CD8-positive, alpha-beta memory T cell (primary cell): ENCODE measurements around the gene MYH16. TPM values are rescaled to one million over a fixed set of nuclear protein-coding genes. Genes with fewer than 3 reads are reported as not detected.
"Not testable (repeated sequence)": the region's sequence is repeated elsewhere in the genome, so short reads cannot be mapped to it uniquely, and the experiment has no call there.

Experiments
- CTCF ChIA-PET: fragments of 350-600 bp; sonication (Branson Sonifier 250); formaldehyde crosslinking; loops from one replicate; lab custom pipeline; 2021; ENCODE audit warnings: antibody characterized with exemption; lab: Charles Lee
- POLR2A ChIA-PET: fragments of 350-600 bp; sonication (Branson Sonifier 250); formaldehyde crosslinking; loops from one replicate; lab custom pipeline; 2021; ENCODE audit warnings: antibody characterized with exemption; lab: Charles Lee
- DNase-seq, 5 donors: peaks; one replicate each; pipeline versions ENCODE4 v3.0.0 to v3.0.0-alpha.2; 2020 to 2022; ENCODE audit warnings: mixed read lengths in 1 of 5
- H3K27ac ChIP-seq: one replicate; pipeline ENCODE4 v1.7.0; 2013; ENCODE audit warnings: low read depth, mild to moderate bottlenecking, low read length, moderate library complexity
- H3K27me3 ChIP-seq: 2 replicates; pipeline ENCODE4 v1.7.0; 2013; ENCODE audit warnings: low read length, mild to moderate bottlenecking; ENCODE audit not compliant: insufficient read depth, poor library complexity, severe bottlenecking
- H3K36me3 ChIP-seq: 2 replicates; pipeline ENCODE4 v1.7.0; 2013; ENCODE audit warnings: mild to moderate bottlenecking, low read length, moderate library complexity; ENCODE audit not compliant: insufficient read depth
- H3K4me1 ChIP-seq: 2 replicates; pipeline ENCODE4 v1.7.0; 2013; ENCODE audit warnings: mild to moderate bottlenecking, low read length, moderate library complexity; ENCODE audit not compliant: insufficient read depth
- H3K4me3 ChIP-seq: 2 replicates; pipeline ENCODE4 v1.7.0; 2013; ENCODE audit warnings: mild to moderate bottlenecking, low read length
- H3K9me3 ChIP-seq: 2 replicates; pipeline ENCODE4 v1.7.0; 2013; ENCODE audit warnings: mild to moderate bottlenecking, low read length
- H3K27ac Mint-ChIP-seq, 8 donors: one replicate each; pipeline ENCODE4 v1.8.0; 2020 to 2021; ENCODE audit warnings: mixed read lengths in 8 of 8, mild to moderate bottlenecking in 6 of 8, inconsistent platforms in 3 of 8, moderate library complexity in 3 of 8
- H3K27me3 Mint-ChIP-seq, 2 donors: one replicate each; pipeline ENCODE4 v1.8.0; 2020 to 2021; ENCODE audit warnings: mixed read lengths in 2 of 2, mild to moderate bottlenecking in 1 of 2, moderate library complexity in 1 of 2
- H3K36me3 Mint-ChIP-seq, 3 donors: one replicate each; pipeline ENCODE4 v1.8.0; 2020 to 2021; ENCODE audit warnings: mixed read lengths in 3 of 3, inconsistent platforms in 1 of 3, mild to moderate bottlenecking in 1 of 3
- H3K4me1 Mint-ChIP-seq, 3 donors: one replicate each; pipeline ENCODE4 v1.8.0; 2020 to 2021; ENCODE audit warnings: mixed read lengths in 3 of 3, inconsistent platforms in 1 of 3, mild to moderate bottlenecking in 1 of 3
- H3K4me3 Mint-ChIP-seq, 7 donors: one replicate each; pipeline ENCODE4 v1.8.0; 2020 to 2021; ENCODE audit warnings: mixed read lengths in 7 of 7, mild to moderate bottlenecking in 6 of 7, moderate library complexity in 4 of 7, inconsistent platforms in 2 of 7
- H3K9me3 Mint-ChIP-seq, 5 donors: one replicate each; pipeline ENCODE4 v1.8.0; 2020 to 2022; ENCODE audit warnings: mixed read lengths in 5 of 5, mild to moderate bottlenecking in 3 of 5, moderate library complexity in 2 of 5, inconsistent platforms in 1 of 5
- polyA plus RNA-seq: library from polyadenylated mRNA; unstranded; fragments of 300-500 nt; fragmentation: Illumina TruSeq; gene quantifications from one replicate; pipeline ENCODE4 v1.2.3, GENCODE V29; 2021
- total RNA-seq, 2 experiments: library from RNA; stranded (reverse); gene quantifications; one replicate each; pipeline ENCODE4 v1.2.3, GENCODE V29; 2021

Gene MYH16
- total and polyA plus RNA-seq, 3 experiments from 2014 or later = not detected

- ChIA-PET POLR2A (no interaction called here), CTCF (no interaction called here)
- Mint-ChIP-seq H3K9me3 (peaks cover 0 to 2% (median 0%) of the 10 kb centered on the region in 5 donors), H3K4me3 (no peak overlapping the region), H3K27ac (peak overlapping the region in 1 of 8 donors; percentile 56), H3K27me3 (no peaks in the 10 kb centered on the region), H3K36me3 (peaks cover 9 to 79% (median 23%) of the 10 kb centered on the region in 3 donors), H3K4me1 (peaks cover 0 to 8% (median 4%) of the 10 kb centered on the region in 3 donors)
- H3K4me1 ChIP-seq = no peaks in the 10 kb centered on the region
- no peaks in the 10 kb centered on the region for H3K9me3 ChIP-seq
- no peaks in the 10 kb centered on the region for H3K27me3 ChIP-seq
- no peak overlapping the region for H3K4me3 ChIP-seq
- no peak for DNase-seq
- peaks cover 51% of the 10 kb centered on the region for H3K36me3 ChIP-seq
- H3K27ac ChIP-seq = no peak overlapping the region
Measured at GRCh38 chr7:99344061-99344647, 71.5 kb downstream of the MYH16 start.

GRCh38 chr7:99350641-99351040 lies 78.0 kb downstream of the MYH16 start:
- not testable (repeated sequence) for H3K4me3 Mint-ChIP-seq, H3K9me3 Mint-ChIP-seq, H3K9me3 ChIP-seq, H3K27ac ChIP-seq, H3K4me1 Mint-ChIP-seq, DNase-seq, H3K27me3 Mint-ChIP-seq, H3K4me1 ChIP-seq, H3K4me3 ChIP-seq, H3K27me3 ChIP-seq
- Mint-ChIP-seq H3K36me3 (peaks cover 0 to 71% (median 3%) of the 10 kb centered on the region in 3 donors), H3K27ac (peak overlapping the region in 3 of 8 donors; percentile 17 to 80 (median 65))
- ChIA-PET CTCF (interaction anchor here (1.0 kb wide), 1 partner anchor 9 kb away, joined by 3 read pairs; no protein-coding TSS in a partner anchor), POLR2A (interaction anchor here (0.9 to 1.1 kb wide), 2 partner anchors 9 to 58 kb away, joined by 4 to 5 read pairs; partner anchors contain the start of genes BUD31 and PDAP1)
- peaks cover 45% of the 10 kb centered on the region for H3K36me3 ChIP-seq

GRCh38 chr7:99352247-99352646 lies 79.6 kb downstream of the MYH16 start:
- Histone ChIP-seq H3K27me3 (no peaks in the 10 kb centered on the region), H3K9me3 (no peaks in the 10 kb centered on the region), H3K4me1 (no peaks in the 10 kb centered on the region), H3K36me3 (peaks cover 44% of the 10 kb centered on the region), H3K4me3 (no peak overlapping the region), H3K27ac (no peak overlapping the region)
- H3K9me3 Mint-ChIP-seq = no peaks in the 10 kb centered on the region
- DNase-seq = no peak
- H3K4me1 Mint-ChIP-seq = peaks cover 0 to 2% (median 0%) of the 10 kb centered on the region in 3 donors
- peak overlapping the region in 2 of 8 donors; percentile 33 to 42 for H3K27ac Mint-ChIP-seq
- ChIA-PET POLR2A (interaction anchor here (0.6 to 0.7 kb wide), 2 partner anchors 8 to 47 kb away, joined by 5 read pairs; no protein-coding TSS in a partner anchor), CTCF (interaction anchor here (0.5 to 1.2 kb wide), 3 partner anchors 8 to 64 kb away, joined by 3 to 4 read pairs (median 4); no protein-coding TSS in a partner anchor)
- H3K27me3 Mint-ChIP-seq = no peaks in the 10 kb centered on the region
- peaks cover 0 to 71% (median 4%) of the 10 kb centered on the region in 3 donors for H3K36me3 Mint-ChIP-seq
- no peak overlapping the region for H3K4me3 Mint-ChIP-seq

- Histone ChIP-seq H3K4me3 (no peak overlapping the region), H3K9me3 (no peaks in the 10 kb centered on the region), H3K4me1 (no peaks in the 10 kb centered on the region), H3K36me3 (peaks cover 50% of the 10 kb centered on the region), H3K27me3 (no peaks in the 10 kb centered on the region), H3K27ac (no peak overlapping the region)
- DNase-seq = no peak
- no peak overlapping the region for H3K4me3 Mint-ChIP-seq
- CTCF ChIA-PET = no interaction called here
- no peaks in the 10 kb centered on the region for H3K9me3 Mint-ChIP-seq
- peaks cover 0 to 71% (median 9%) of the 10 kb centered on the region in 3 donors for H3K36me3 Mint-ChIP-seq
- no peak overlapping the region for H3K27ac Mint-ChIP-seq
- peaks cover 0 to 2% (median 0%) of the 10 kb centered on the region in 3 donors for H3K4me1 Mint-ChIP-seq
- POLR2A ChIA-PET = no interaction called here
- H3K27me3 Mint-ChIP-seq = no peaks in the 10 kb centered on the region
Measured at GRCh38 chr7:99355098-99355497, 82.5 kb downstream of the MYH16 start.

- peak overlapping the region in 6 of 8 donors; percentile 3 to 66 (median 48) for H3K27ac Mint-ChIP-seq
- CTCF ChIA-PET = interaction anchor here (0.7 kb wide), 1 partner anchor 10 kb away, joined by 3 read pairs; no protein-coding TSS in a partner anchor
- H3K27me3 Mint-ChIP-seq = no peaks in the 10 kb centered on the region
- H3K9me3 Mint-ChIP-seq = no peaks in the 10 kb centered on the region
- H3K36me3 ChIP-seq = peaks cover 48% of the 10 kb centered on the region
- no peak overlapping the region for H3K4me3 ChIP-seq
- H3K27ac ChIP-seq = no peak overlapping the region
- no peak for DNase-seq
- H3K4me1 Mint-ChIP-seq = no peaks in the 10 kb centered on the region
- H3K4me3 Mint-ChIP-seq = no peak overlapping the region
- no peaks in the 10 kb centered on the region for H3K4me1 ChIP-seq
- POLR2A ChIA-PET = interaction anchor here (0.6 kb wide), 1 partner anchor 29 kb away, joined by 4 read pairs; no protein-coding TSS in a partner anchor
- H3K27me3 ChIP-seq = no peaks in the 10 kb centered on the region
- no peaks in the 10 kb centered on the region for H3K9me3 ChIP-seq
- peaks cover 0 to 69% (median 10%) of the 10 kb centered on the region in 3 donors for H3K36me3 Mint-ChIP-seq
Measured at GRCh38 chr7:99357701-99358490, 85.3 kb downstream of the MYH16 start.

GRCh38 chr7:99358521-99358920 lies 85.9 kb downstream of the MYH16 start:
- H3K4me3 ChIP-seq, H3K4me1 ChIP-seq, H3K27ac ChIP-seq, POLR2A ChIA-PET, H3K27me3 ChIP-seq, H3K9me3 Mint-ChIP-seq, H3K4me3 Mint-ChIP-seq, DNase-seq, H3K27me3 Mint-ChIP-seq, H3K9me3 ChIP-seq, H3K4me1 Mint-ChIP-seq: not testable (repeated sequence)
- Mint-ChIP-seq H3K27ac (peak overlapping the region in 1 of 8 donors; percentile 43), H3K36me3 (peaks cover 0 to 71% (median 10%) of the 10 kb centered on the region in 3 donors)
- CTCF ChIA-PET = interaction anchor here (0.7 kb wide), 1 partner anchor 10 kb away, joined by 3 read pairs; no protein-coding TSS in a partner anchor
- H3K36me3 ChIP-seq = peaks cover 54% of the 10 kb centered on the region

- no peaks in the 10 kb centered on the region for H3K4me1 ChIP-seq
- no peaks in the 10 kb centered on the region for H3K27me3 ChIP-seq
- ChIA-PET CTCF (interaction anchor here (1.6 to 3.1 kb wide), 2 partner anchors 8 to 28 kb away, joined by 3 to 13 read pairs; no protein-coding TSS in a partner anchor), POLR2A (interaction anchor here (0.9 kb wide), 1 partner anchor 9 kb away, joined by 4 read pairs; no protein-coding TSS in a partner anchor)
- H3K4me3 ChIP-seq = no peak overlapping the region
- H3K27ac ChIP-seq = no peak overlapping the region
- no peak for DNase-seq
- Mint-ChIP-seq H3K9me3 (no peaks in the 10 kb centered on the region), H3K27me3 (no peaks in the 10 kb centered on the region), H3K36me3 (peaks cover 0 to 76% (median 12%) of the 10 kb centered on the region in 3 donors), H3K27ac (peak overlapping the region in 2 of 8 donors; percentile 56 to 86), H3K4me3 (no peak overlapping the region), H3K4me1 (no peaks in the 10 kb centered on the region)
- H3K36me3 ChIP-seq = peaks cover 57% of the 10 kb centered on the region
- no peaks in the 10 kb centered on the region for H3K9me3 ChIP-seq
Measured at GRCh38 chr7:99359465-99360154, 87.0 kb downstream of the MYH16 start.
